ENCODE data around the gene RNF19B. TPM values are rescaled to one million over a fixed set of nuclear protein-coding genes. Genes with fewer than 3 reads are reported as not detected.

RNF19B gene
- total RNA-seq, 2 experiments from 2014 or later = 33.4 to 37.4 TPM

DNA sequence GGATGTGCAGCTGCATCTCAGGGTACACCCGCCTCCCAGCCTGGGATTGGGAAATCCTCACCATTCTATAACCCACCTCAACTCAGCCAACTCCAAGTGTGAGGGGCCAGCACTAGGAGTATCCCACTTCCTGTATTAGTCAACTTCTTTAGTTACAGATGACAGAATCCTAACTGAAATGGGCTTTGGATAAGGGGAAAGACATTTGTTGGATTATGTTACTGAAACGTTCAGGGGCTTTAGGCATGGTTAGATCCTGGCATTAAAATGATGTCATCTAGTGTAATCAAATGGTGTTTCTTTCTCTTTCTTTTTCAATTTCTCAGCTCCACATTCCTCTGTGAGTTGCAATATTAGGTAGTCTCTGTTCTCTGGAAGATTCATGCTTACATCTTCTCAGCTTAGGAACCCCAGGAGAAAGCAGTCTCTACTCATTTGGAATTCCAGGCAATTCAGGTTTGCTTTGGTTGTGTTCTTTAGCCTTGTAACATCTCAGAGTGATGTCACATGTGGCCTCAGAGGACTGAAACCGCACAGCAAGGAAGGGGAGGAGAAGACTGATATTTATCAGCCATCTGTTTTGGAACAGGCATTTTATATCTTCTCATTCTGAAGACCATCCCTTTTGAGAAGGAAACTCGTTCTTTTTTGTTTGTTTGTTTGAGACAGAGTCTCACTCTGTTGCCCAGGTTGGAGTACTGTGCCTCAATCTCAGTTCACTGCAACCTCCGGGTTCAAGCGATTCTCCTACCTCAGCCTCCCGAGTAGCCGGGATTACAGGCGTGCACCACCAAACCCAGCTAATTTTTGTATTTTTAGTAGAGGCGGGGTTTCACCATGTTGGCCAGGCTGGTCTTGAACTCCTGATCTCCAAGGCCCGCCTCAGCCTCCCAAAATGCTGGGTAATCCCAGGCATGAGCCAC lies 44.5 kb downstream of the RNF19B start:
- H3K36me3 Mint-ChIP-seq (ENCODE audit: low read depth) = no peaks in the 10 kb centered on the region
- intact Hi-C loops (cut with DNase I, micrococcal nuclease) = no loop called here
- no peak overlapping the region for H3K27ac ChIP-seq (ENCODE audit: low read depth in 1 of 2, low read length in 2 of 2)
- peaks cover 0 to 6% of the 10 kb centered on the region in 2 experiments for H3K9me3 ChIP-seq (ENCODE audit: control insufficient read depth in 1 of 2, insufficient read depth in 1 of 2, low read length in 2 of 2)
- H3K4me1 Mint-ChIP-seq (ENCODE audit: low read depth) = peaks cover 12% of the 10 kb centered on the region
- POLR2A ChIA-PET = no interaction called here
- CTCF ChIA-PET = no interaction called here
- no peak for DNase-seq
- H3K4me3 ChIP-seq (ENCODE audit: low read length) = no peak overlapping the region
- H3K27me3 ChIP-seq (ENCODE audit: control insufficient read depth in 1 of 2, insufficient read depth in 2 of 2, low read length in 2 of 2) = peaks cover 39 to 51% of the 10 kb centered on the region in 2 experiments
- no peaks in the 10 kb centered on the region for H3K9me3 Mint-ChIP-seq
- TF ChIP-seq, protein P1, sequence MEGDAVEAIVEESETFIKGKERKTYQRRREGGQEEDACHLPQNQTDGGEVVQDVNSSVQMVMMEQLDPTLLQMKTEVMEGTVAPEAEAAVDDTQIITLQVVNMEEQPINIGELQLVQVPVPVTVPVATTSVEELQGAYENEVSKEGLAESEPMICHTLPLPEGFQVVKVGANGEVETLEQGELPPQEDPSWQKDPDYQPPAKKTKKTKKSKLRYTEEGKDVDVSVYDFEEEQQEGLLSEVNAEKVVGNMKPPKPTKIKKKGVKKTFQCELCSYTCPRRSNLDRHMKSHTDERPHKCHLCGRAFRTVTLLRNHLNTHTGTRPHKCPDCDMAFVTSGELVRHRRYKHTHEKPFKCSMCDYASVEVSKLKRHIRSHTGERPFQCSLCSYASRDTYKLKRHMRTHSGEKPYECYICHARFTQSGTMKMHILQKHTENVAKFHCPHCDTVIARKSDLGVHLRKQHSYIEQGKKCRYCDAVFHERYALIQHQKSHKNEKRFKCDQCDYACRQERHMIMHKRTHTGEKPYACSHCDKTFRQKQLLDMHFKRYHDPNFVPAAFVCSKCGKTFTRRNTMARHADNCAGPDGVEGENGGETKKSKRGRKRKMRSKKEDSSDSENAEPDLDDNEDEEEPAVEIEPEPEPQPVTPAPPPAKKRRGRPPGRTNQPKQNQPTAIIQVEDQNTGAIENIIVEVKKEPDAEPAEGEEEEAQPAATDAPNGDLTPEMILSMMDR (IDR thresholded peaks at IDR 0.05) = no peak
- peaks cover 16% of the 10 kb centered on the region for H3K4me1 ChIP-seq (ENCODE audit: insufficient read depth, low read length)
- no peaks in the 10 kb centered on the region for H3K36me3 ChIP-seq (ENCODE audit: insufficient read depth, low read length)
- ATAC-seq (ENCODE audit: poor library complexity) = no peak
- H3K27me3 Mint-ChIP-seq = peaks cover 70% of the 10 kb centered on the region
- H3K4me3 Mint-ChIP-seq = no peak overlapping the region
- H3K27ac Mint-ChIP-seq = no peak overlapping the region

DNA sequence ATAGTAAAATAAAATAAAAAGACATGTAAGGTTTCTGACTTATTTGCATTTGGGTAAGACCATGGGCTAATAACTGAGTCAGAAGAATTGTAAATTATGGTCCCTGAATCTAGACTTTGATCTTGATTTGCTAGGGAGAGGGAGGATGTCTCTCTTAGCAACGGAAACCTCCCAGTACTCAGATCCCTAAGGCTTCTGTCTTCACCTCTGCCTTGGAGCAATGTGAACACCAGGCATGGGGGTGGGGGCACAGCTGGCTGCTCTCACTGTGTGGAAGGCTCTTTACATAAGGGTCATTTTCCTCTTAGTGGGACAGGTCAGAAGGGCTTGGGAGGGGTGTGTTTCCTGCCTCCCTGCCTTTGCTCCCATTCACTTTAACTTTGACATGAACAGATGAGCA lies 46.4 kb downstream of the RNF19B start:
- H3K27ac Mint-ChIP-seq = no peak overlapping the region
- no peaks in the 10 kb centered on the region for H3K9me3 Mint-ChIP-seq
- ChIA-PET CTCF (no interaction called here), POLR2A (no interaction called here)
- H3K27ac ChIP-seq (ENCODE audit: low read depth in 1 of 2, low read length in 2 of 2) = no peak overlapping the region
- DNase-seq (no peak), ATAC-seq (ENCODE audit: poor library complexity) (no peak)
- H3K4me1 ChIP-seq (ENCODE audit: insufficient read depth, low read length) = peaks cover 5% of the 10 kb centered on the region
- no peaks in the 10 kb centered on the region for H3K36me3 ChIP-seq (ENCODE audit: insufficient read depth, low read length)
- H3K27me3 ChIP-seq (ENCODE audit: control insufficient read depth in 1 of 2, insufficient read depth in 2 of 2, low read length in 2 of 2) = peaks cover 22 to 32% of the 10 kb centered on the region in 2 experiments
- H3K4me3 Mint-ChIP-seq = no peak overlapping the region
- H3K27me3 Mint-ChIP-seq = peaks cover 56% of the 10 kb centered on the region
- TF ChIP-seq, protein P1 (IDR thresholded peaks at IDR 0.05) = no peak
- no peaks in the 10 kb centered on the region for H3K4me1 Mint-ChIP-seq (ENCODE audit: low read depth)
- H3K9me3 ChIP-seq (ENCODE audit: control insufficient read depth in 1 of 2, insufficient read depth in 1 of 2, low read length in 2 of 2) = no peaks in the 10 kb centered on the region
- no peak overlapping the region for H3K4me3 ChIP-seq (ENCODE audit: low read length)
- H3K36me3 Mint-ChIP-seq (ENCODE audit: low read depth) = no peaks in the 10 kb centered on the region
- intact Hi-C loops (cut with DNase I, micrococcal nuclease) = no loop called here

GRCh38 chr1:32917521-32917920 lies 47.1 kb downstream of the RNF19B start:
- Histone ChIP-seq H3K36me3 (ENCODE audit: insufficient read depth, low read length) (no peaks in the 10 kb centered on the region), H3K4me3 (ENCODE audit: low read length) (no peak overlapping the region), H3K4me1 (ENCODE audit: insufficient read depth, low read length) (peaks cover 5% of the 10 kb centered on the region), H3K27me3 (ENCODE audit: control insufficient read depth in 1 of 2, insufficient read depth in 2 of 2, low read length in 2 of 2) (peaks cover 22 to 25% of the 10 kb centered on the region in 2 experiments), H3K9me3 (ENCODE audit: control insufficient read depth in 1 of 2, insufficient read depth in 1 of 2, low read length in 2 of 2) (no peaks in the 10 kb centered on the region), H3K27ac (ENCODE audit: low read depth in 1 of 2, low read length in 2 of 2) (no peak overlapping the region)
- ChIA-PET POLR2A (no interaction called here), CTCF (no interaction called here)
- Mint-ChIP-seq H3K4me1 (ENCODE audit: low read depth) (no peaks in the 10 kb centered on the region), H3K27ac (no peak overlapping the region), H3K36me3 (ENCODE audit: low read depth) (no peaks in the 10 kb centered on the region), H3K27me3 (peaks cover 49% of the 10 kb centered on the region), H3K9me3 (no peaks in the 10 kb centered on the region), H3K4me3 (no peak overlapping the region)
- ATAC-seq (ENCODE audit: poor library complexity) (no peak), DNase-seq (no peak)
- TF ChIP-seq, protein P1 (IDR thresholded peaks at IDR 0.05) = no peak
- intact Hi-C loops (cut with DNase I, micrococcal nuclease) = no loop called here
